Progenitor cell of endocrine pancreas (in vitro differentiated cells): ENCODE results near the gene PSAPL1. TPM values are rescaled to one million over a fixed set of nuclear protein-coding genes. Genes with fewer than 3 reads are reported as not detected.

Source experiments
- DNase-seq: peaks from one replicate; pipeline ENCODE4 v3.0.0; 2021; ENCODE audit warnings: low spot score; ENCODE audit not compliant: unreplicated experiment
- H3K27ac Mint-ChIP-seq: 2 replicates; pipeline ENCODE4 v1.8.0; 2021; ENCODE audit warnings: mild to moderate bottlenecking, moderate library complexity, mixed read lengths
- H3K27me3 Mint-ChIP-seq: 2 replicates; pipeline ENCODE4 v1.8.0; 2021; ENCODE audit warnings: mixed read lengths
- H3K36me3 Mint-ChIP-seq: 2 replicates; pipeline ENCODE4 v1.8.0; 2022; ENCODE audit warnings: mixed read lengths; ENCODE audit not compliant: insufficient read depth
- H3K4me1 Mint-ChIP-seq: 2 replicates; pipeline ENCODE4 v1.8.0; 2021; ENCODE audit warnings: low read depth, mixed read lengths
- H3K4me3 Mint-ChIP-seq: 2 replicates; pipeline ENCODE4 v1.8.0; 2021; ENCODE audit warnings: low read depth, mild to moderate bottlenecking, moderate library complexity, mixed read lengths
- H3K9me3 Mint-ChIP-seq: 2 replicates; pipeline ENCODE4 v1.8.0; 2021; ENCODE audit warnings: low read depth, mixed read lengths
- CTCF ChIP-seq: fragments of 200-600 bp; sonication (generic); IDR thresholded peaks from one replicate; pipeline ENCODE4 v1.5.0; 2021; ENCODE audit warnings: antibody characterized with exemption, mild to moderate bottlenecking; ENCODE audit not compliant: unreplicated experiment
- total RNA-seq: library from RNA; stranded (reverse); gene quantifications from 2 replicates; pipeline ENCODE4 v1.2.1, GENCODE V29; 2021

PSAPL1 gene
- total RNA-seq, 1 donor from 2014 or later, result 0.14 TPM

GRCh38 chr4:7415927-7416686 is 18.6 kb downstream of the PSAPL1 start:
- Mint-ChIP-seq H3K4me3 (no peak overlapping the region), H3K27ac (no peak overlapping the region), H3K4me1 (peaks cover 28% of the 10 kb centered on the region), H3K9me3 (peaks cover 3% of the 10 kb centered on the region), H3K36me3 (no peaks in the 10 kb centered on the region), H3K27me3 (no peaks in the 10 kb centered on the region)
- no peak for TF ChIP-seq CTCF
- no peak for DNase-seq

GRCh38 chr4:7414736-7415510 is 19.8 kb downstream of the PSAPL1 start:
- TF ChIP-seq CTCF, result no peak
- Mint-ChIP-seq H3K27ac (no peak overlapping the region), H3K4me1 (peaks cover 36% of the 10 kb centered on the region), H3K4me3 (no peak overlapping the region), H3K36me3 (no peaks in the 10 kb centered on the region), H3K9me3 (peaks cover 3% of the 10 kb centered on the region), H3K27me3 (no peaks in the 10 kb centered on the region)
- no peak for DNase-seq

GRCh38 chr4:7414046-7414445 is 20.7 kb downstream of the PSAPL1 start:
- Mint-ChIP-seq H3K4me1 (peaks cover 40% of the 10 kb centered on the region), H3K9me3 (peaks cover 7% of the 10 kb centered on the region), H3K27ac (no peak overlapping the region), H3K27me3 (no peaks in the 10 kb centered on the region), H3K4me3 (no peak overlapping the region), H3K36me3 (peaks cover 3% of the 10 kb centered on the region)
- no peak for TF ChIP-seq CTCF
- DNase-seq, result no peak

- TF ChIP-seq CTCF, result no peak
- H3K27ac Mint-ChIP-seq, result no peak overlapping the region
- no peaks in the 10 kb centered on the region for H3K27me3 Mint-ChIP-seq
- no peak for DNase-seq
- H3K36me3 Mint-ChIP-seq, result peaks cover 8% of the 10 kb centered on the region
- H3K4me1 Mint-ChIP-seq, result peaks cover 40% of the 10 kb centered on the region
- no peak overlapping the region for H3K4me3 Mint-ChIP-seq
- peaks cover 13% of the 10 kb centered on the region for H3K9me3 Mint-ChIP-seq
These were observed 22.2 kb downstream of the PSAPL1 start for GRCh38 chr4:7412554-7412912.

GRCh38 chr4:7411896-7412553 is 22.7 kb downstream of the PSAPL1 start:
- peaks cover 18% of the 10 kb centered on the region for H3K9me3 Mint-ChIP-seq
- H3K27me3 Mint-ChIP-seq, result no peaks in the 10 kb centered on the region
- DNase-seq, result no peak
- peaks cover 40% of the 10 kb centered on the region for H3K4me1 Mint-ChIP-seq
- no peak overlapping the region for H3K4me3 Mint-ChIP-seq
- TF ChIP-seq CTCF, result no peak
- H3K27ac Mint-ChIP-seq, result no peak overlapping the region
- H3K36me3 Mint-ChIP-seq, result peaks cover 9% of the 10 kb centered on the region
